ENCODE data around the gene SCGB1D1.

SCGB1D1 gene

GRCh38 chr11:62144641-62145255 is 45.3 kb upstream of the SCGB1D1 start:
- H3K4me3 ChIP-seq (ENCODE audit: low read depth, low read length), result no peak overlapping the region
- TF ChIP-seq CTCF (IDR thresholded peaks at IDR 0.05; ENCODE audit: low read depth, low read length), result no peak

GRCh38 chr11:62145261-62145871 is 44.6 kb upstream of the SCGB1D1 start:
- no peak for TF ChIP-seq CTCF (IDR thresholded peaks at IDR 0.05; ENCODE audit: low read depth, low read length)

GRCh38 chr11:62146476-62147200 is 43.4 kb upstream of the SCGB1D1 start:
- no peak overlapping the region for H3K4me3 ChIP-seq (ENCODE audit: low read depth, low read length)
- TF ChIP-seq CTCF (IDR thresholded peaks at IDR 0.05; ENCODE audit: low read depth, low read length), result no peak

More at GRCh38 chr11:62145261-62145871, 44.6 kb upstream of the SCGB1D1 start:
- no peak overlapping the region for H3K4me3 ChIP-seq (ENCODE audit: low read depth, low read length)

GRCh38 chr11:62147545-62147944 is 42.5 kb upstream of the SCGB1D1 start:
- no peak overlapping the region for H3K4me3 ChIP-seq (ENCODE audit: low read depth, low read length)
- TF ChIP-seq CTCF (IDR thresholded peaks at IDR 0.05; ENCODE audit: low read depth, low read length), result no peak

- TF ChIP-seq CTCF (IDR thresholded peaks at IDR 0.05; ENCODE audit: low read depth, low read length), result no peak
- no peak overlapping the region for H3K4me3 ChIP-seq (ENCODE audit: low read depth, low read length)
Observed at GRCh38 chr11:62148271-62148980, 41.6 kb upstream of the SCGB1D1 start.

GRCh38 chr11:62149986-62150886 is 39.8 kb upstream of the SCGB1D1 start:
- TF ChIP-seq CTCF (IDR thresholded peaks at IDR 0.05; ENCODE audit: low read depth, low read length), result no peak
- no peak overlapping the region for H3K4me3 ChIP-seq (ENCODE audit: low read depth, low read length)
